GM12865 (cell line): ENCODE measurements around the gene PRCD.
"Not testable (repeated sequence)": the region's sequence is repeated elsewhere in the genome, so short reads cannot be mapped to it uniquely, and the experiment has no call there.

ENCODE experiments used
- DNase-seq: peaks from one replicate; pipeline ENCODE4 v3.0.0; 2010; ENCODE audit warnings: low read depth
- H3K4me3 ChIP-seq: 2 replicates; pipeline ENCODE4 v1.5.1; 2011; ENCODE audit warnings: mild to moderate bottlenecking, low read depth, low read length, control low read depth
- TF ChIP-seq, protein P1 (sequence below): IDR thresholded peaks from 2 replicates; pipeline ENCODE4 v1.5.1; 2011; ENCODE audit warnings: low read length, control low read depth, low read depth, inconsistent platforms; ENCODE audit not compliant: insufficient read depth; ENCODE audit errors: missing control alignments

The PRCD gene

DNA sequence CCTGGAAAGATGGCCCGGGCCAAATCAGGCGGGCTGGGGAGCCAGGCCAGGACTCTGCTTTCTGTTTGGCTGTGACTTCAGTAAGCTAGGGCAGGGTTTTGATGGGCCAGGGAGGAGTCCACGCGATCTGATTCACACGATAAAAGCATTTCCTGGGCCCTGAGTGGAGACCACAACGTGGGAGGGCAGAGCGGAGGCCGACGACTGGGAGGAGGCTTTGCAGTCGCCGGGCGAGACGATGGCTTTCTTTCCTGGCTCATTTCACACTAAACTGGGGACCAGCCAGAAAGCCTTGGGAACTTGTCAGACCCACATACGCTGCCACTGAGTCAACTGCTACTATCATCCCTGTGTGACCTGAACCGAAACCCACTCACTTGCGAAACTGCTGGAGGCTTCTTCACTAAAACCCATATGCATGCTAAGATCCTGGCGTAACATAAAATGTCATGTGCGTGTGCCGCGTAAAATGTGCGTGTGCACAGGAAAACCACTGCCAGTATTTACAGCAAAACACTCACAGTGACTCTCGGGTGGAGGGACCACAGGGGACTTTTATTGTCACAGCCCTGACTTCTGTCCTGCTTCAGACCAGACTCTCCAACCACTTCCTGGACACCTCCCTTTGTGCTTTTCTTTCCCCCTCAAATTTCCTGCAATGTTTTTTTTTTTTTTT is 24.4 kb upstream of the PRCD start:
- H3K4me3 ChIP-seq, result peak overlapping the region; percentile 4; the same call in 1 of the 2 replicates
- DNase-seq, result peak; percentile 91
- TF ChIP-seq, protein P1, sequence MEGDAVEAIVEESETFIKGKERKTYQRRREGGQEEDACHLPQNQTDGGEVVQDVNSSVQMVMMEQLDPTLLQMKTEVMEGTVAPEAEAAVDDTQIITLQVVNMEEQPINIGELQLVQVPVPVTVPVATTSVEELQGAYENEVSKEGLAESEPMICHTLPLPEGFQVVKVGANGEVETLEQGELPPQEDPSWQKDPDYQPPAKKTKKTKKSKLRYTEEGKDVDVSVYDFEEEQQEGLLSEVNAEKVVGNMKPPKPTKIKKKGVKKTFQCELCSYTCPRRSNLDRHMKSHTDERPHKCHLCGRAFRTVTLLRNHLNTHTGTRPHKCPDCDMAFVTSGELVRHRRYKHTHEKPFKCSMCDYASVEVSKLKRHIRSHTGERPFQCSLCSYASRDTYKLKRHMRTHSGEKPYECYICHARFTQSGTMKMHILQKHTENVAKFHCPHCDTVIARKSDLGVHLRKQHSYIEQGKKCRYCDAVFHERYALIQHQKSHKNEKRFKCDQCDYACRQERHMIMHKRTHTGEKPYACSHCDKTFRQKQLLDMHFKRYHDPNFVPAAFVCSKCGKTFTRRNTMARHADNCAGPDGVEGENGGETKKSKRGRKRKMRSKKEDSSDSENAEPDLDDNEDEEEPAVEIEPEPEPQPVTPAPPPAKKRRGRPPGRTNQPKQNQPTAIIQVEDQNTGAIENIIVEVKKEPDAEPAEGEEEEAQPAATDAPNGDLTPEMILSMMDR, result no peak

DNA sequence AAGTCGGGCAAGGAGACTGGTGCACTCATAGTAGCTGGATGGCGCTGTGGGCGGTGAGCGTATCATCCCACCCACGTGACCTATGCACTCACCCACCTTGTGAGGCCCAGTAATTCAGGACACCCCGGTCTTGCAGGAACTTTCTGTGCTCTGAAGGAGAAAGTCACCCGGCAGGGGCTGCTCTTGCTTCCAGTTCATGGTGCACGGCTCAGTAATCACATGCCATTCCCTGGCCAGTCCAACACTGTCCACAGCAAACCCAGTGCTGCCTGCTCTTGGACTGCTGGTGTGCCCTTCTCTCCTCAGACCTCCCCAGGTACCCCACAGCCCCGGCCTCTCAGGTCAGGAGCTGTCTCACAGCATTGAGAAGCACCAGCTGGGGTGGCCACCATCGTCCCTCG is 22.2 kb upstream of the PRCD start:
- DNase-seq, result no peak
- H3K4me3 ChIP-seq, result no peak overlapping the region
- TF ChIP-seq, protein P1, result no peak

DNA sequence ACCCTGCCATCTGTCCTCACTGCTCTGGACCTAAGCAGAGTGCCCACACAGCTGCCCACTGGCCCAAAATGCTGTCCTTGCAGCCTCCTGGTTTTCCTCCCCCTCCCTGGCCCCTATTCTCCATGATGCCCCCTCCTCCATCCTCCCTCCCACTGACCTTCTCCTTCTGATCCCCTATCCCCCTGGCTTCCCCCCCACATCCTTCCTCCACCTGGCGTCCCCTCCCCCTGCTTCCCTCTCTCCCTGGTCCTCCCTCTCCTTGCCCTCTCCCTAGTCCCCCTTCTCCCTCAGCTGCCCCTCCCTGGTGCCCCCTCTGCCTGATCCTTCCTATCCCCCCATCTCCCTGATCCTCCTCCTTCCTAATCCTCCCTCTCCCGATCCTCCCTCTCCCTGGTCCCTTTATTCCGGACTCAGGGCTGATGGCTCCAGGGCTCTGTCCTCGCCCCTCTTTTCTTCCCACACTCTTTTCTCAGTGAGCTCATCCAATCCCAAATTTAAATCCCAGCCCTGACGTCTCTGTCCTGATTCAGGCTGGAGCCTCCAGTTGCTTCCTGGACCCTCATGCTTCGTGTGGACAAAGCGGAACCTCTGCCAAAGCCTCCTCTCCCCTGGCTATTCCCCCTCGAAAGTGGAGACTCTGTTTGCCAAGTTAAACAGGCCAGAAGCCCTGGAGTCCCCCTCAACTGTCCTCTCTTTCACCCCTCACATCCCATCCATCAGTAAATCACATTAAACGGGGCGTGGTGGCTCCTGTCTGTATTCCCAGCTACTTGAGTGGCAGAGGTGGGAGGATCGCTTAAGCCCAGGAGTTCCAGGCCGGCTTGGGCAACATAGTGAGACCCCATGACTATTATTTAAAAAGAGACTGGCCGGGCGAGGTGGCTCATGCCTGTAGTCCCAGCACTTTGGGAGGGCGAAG is 20.5 kb upstream of the PRCD start:
- no peak overlapping the region for H3K4me3 ChIP-seq
- TF ChIP-seq, protein P1, result no peak
- no peak for DNase-seq

DNA sequence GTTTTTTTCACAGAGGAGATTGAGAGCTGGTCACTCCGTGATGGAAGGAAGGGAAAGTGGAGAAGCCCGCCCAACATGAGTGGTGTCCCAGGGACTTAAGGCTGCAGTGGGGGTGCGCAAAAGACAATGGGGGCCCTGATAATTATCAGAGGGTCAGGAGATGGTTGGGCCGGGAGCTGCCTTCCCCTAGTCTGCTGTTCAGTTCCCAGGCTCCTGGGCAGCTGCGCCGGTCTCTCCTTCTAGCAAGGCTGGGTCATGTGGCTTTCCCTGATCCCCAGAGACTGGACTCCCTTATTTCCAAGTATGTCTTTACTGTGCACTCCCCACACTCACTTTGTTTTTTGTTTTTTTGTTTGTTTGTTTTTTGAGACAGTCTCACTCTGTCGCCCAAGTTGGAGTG is 18.6 kb upstream of the PRCD start:
- DNase-seq, result no peak
- H3K4me3 ChIP-seq, result no peak overlapping the region
- TF ChIP-seq, protein P1, result no peak

DNA sequence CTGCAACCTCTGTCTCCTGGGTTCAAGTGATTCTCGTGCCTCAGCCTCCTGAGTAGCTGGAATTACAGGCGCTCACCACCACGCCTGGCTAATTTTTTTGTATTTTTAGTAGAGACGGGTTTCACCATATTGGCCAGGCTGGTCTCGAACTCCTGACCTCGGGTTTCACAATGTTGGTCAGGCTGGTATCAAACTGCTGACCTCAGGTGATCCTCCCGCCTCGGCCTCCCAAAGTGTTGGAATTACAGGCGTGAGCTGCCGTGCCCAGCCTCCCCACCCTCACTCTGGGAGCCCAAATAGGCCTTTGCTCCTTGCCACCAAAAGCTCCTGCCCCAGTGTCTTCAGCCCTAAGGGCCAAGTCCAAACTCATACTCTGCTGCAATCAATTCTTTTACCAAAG is 18.2 kb upstream of the PRCD start:
- not testable (repeated sequence) for DNase-seq, H3K4me3 ChIP-seq

DNA sequence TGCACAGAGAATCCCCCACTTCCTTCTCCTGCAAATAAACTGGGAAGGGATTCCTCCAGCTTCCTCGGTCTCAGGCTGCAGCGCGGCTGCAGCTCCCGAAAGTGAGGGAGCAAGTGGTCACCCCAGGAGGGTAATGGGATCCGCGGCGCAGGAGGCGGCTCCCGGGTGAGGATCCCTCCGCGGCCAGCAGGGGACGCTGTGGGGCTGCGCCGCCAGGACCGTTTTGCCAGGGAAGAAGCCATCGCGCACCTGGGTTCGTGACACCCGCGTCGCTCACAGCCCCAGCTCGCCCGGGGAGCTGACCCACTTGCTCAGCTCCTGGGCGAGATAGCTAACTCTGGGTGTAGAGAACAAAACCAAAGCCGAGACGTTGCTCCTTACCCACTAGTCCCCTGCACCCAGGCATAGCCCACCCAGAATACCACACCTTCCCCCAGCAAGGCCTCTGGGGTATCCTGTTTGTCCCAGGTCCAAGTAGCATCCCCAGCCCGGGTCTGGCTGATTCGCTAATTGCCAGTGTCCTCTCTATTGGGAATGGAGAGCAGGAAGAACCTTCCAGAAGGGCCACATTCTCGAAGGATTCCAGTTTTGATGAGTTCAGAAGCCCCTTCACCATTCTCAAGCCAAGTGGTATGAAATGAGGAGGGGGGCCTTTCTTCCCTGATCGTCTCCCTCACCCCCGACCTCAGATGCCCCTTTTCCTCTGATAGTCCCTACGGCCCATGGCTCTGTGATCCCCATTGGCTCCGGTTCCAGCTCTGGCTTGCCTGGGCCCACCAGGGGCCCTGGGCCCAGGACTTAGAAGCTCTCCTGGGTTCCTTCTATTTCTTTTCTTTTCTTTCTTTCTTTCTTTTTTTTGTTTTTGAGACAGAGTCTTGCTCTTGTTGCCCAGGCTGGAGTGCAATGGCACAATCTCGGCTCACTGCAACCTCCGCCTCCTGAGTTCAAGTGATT is 16.5 kb upstream of the PRCD start:
- TF ChIP-seq, protein P1, result peak; percentile 100
- no peak overlapping the region for H3K4me3 ChIP-seq
- peak; percentile 80 for DNase-seq
